ENCODE data around the gene ABHD3. TPM values are rescaled to one million over a fixed set of nuclear protein-coding genes. Genes with fewer than 3 reads are reported as not detected.
A peak's percentile ranks its signal among the peaks of the same experiment; 100 is the strongest.

The ABHD3 gene
- total RNA-seq, 4 donors from 2014 or later = 5.1 to 8.3 (median 7.0) TPM

DNA sequence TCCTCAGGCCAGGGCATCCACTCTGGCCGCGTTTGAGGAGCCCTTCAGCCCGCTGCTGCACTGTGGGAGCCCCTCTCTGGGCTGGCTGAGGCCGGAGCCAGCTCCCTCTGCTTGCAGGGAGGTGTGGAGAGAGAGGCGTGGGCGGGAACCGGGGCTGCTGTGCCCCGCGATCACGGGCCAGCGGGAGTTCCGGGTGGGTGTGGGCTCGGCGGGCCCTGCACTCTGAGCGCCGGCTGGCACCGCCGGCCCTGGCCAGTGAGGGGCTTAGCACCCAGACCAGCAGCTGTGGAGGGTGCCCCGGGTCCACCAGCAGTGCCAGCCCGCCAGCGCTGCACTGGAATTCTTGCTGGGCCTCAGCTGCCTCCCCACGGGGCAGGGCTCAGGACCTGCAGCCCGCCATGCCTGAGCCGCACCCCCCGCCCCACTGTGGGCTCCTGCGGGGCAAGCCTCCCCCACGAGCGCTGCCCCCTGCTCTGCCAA lies 1.9 kb upstream of the ABHD3 start:
- 99% methylated on average over 10 of the region's 28 CpGs for WGBS
- H3K4me3 ChIP-seq = no peak overlapping the region
- H3K27me3 ChIP-seq = no peaks in the 10 kb centered on the region
- no peak for DNase-seq (ENCODE audit: extremely low spot score)
- peaks cover 0 to 7% (median 3%) of the 10 kb centered on the region in 4 donors for H3K36me3 ChIP-seq
- TF ChIP-seq CTCF (IDR thresholded peaks at IDR 0.05) (no peak), POLR2AphosphoS5 (IDR thresholded peaks at IDR 0.05) (no peak)
- peaks cover 16 to 23% (median 20%) of the 10 kb centered on the region in 4 donors for H3K4me1 ChIP-seq
- H3K27ac ChIP-seq (replicated peaks in 1 of 4) = no peak overlapping the region
- intact Hi-C loops (cut with DNase I) = loop anchor here (10.0 kb wide), 1 partner anchor 128 kb away; no protein-coding TSS in a partner anchor
- no peaks in the 10 kb centered on the region for H3K9me3 ChIP-seq

DNA sequence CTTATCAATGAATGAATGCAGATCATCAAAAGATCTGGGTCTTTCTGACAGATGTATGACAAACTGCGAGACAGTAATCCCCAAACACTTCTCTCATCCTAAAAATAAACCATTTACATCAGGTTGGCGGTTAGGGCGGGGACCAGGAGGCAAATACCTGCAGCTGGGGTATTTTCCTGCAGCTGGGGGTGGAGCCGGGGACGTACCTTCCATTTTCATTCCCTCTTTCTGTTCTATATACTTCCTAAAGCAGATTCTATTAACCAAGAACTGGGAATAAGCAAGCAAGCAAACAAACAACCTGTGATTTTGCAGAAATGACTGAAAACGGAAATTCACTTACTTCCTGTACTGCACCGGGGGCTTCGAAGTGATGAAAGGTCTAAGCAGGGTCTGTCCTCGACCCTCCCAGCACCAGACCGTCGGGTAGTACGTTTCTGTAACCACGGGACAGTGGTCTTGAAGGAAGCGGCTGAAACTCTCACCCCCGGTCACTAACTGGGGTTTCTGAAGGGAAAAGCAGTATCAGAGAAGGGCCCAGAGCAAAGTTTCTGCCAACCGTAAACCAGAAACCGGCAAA lies 1.2 kb downstream of the ABHD3 start:
- WGBS = 12% methylated on average over 17 of the region's 17 CpGs

GRCh38 chr18:21702602-21703001 lies 2.0 kb downstream of the ABHD3 start:
- 86% methylated on average over 5 of the region's 5 CpGs for WGBS
- Histone ChIP-seq H3K27ac (replicated peaks in 1 of 4) (no peak overlapping the region), H3K9me3 (no peaks in the 10 kb centered on the region), H3K36me3 (peaks cover 0 to 27% (median 4%) of the 10 kb centered on the region in 4 donors), H3K27me3 (no peaks in the 10 kb centered on the region), H3K4me3 (no peak overlapping the region), H3K4me1 (peaks cover 16 to 23% (median 20%) of the 10 kb centered on the region in 4 donors)
- intact Hi-C loops (cut with DNase I) = loop anchor here (10.0 kb wide), 1 partner anchor 132 kb away; no protein-coding TSS in a partner anchor
- no peak for TF ChIP-seq POLR2A (IDR thresholded peaks at IDR 0.05; ENCODE audit: low read depth)
- TF ChIP-seq POLR2AphosphoS5 (IDR thresholded peaks at IDR 0.05) = no peak
- no peak for TF ChIP-seq EP300 (IDR thresholded peaks at IDR 0.05)
- no peak for TF ChIP-seq CTCF (IDR thresholded peaks at IDR 0.05)
- DNase-seq (ENCODE audit: extremely low spot score) = no peak

More for the DNA sequence above, 1.2 kb downstream of the ABHD3 start:
- H3K4me1 ChIP-seq = peaks cover 16 to 23% (median 20%) of the 10 kb centered on the region in 4 donors
- H3K9me3 ChIP-seq = no peaks in the 10 kb centered on the region
- DNase-seq (ENCODE audit: extremely low spot score) = no peak
- peak overlapping the region; percentile 91 to 97 (median 96) for H3K27ac ChIP-seq (replicated peaks in 1 of 4)
- TF ChIP-seq CTCF (IDR thresholded peaks at IDR 0.05) = no peak
- TF ChIP-seq POLR2AphosphoS5 (IDR thresholded peaks at IDR 0.05) = no peak
- no peak for TF ChIP-seq POLR2A (IDR thresholded peaks at IDR 0.05; ENCODE audit: low read depth)
- TF ChIP-seq EP300 (IDR thresholded peaks at IDR 0.05) = no peak
- H3K36me3 ChIP-seq = peaks cover 0 to 21% (median 4%) of the 10 kb centered on the region in 4 donors
- no peaks in the 10 kb centered on the region for H3K27me3 ChIP-seq
- peak overlapping the region; percentile 77 to 90 (median 84) for H3K4me3 ChIP-seq
- intact Hi-C loops (cut with DNase I) = loop anchor here (10.0 kb wide), 1 partner anchor 131 kb away; no protein-coding TSS in a partner anchor

- Histone ChIP-seq H3K27ac (replicated peaks in 1 of 4) (no peak overlapping the region), H3K36me3 (peaks cover 0 to 27% (median 4%) of the 10 kb centered on the region in 4 donors), H3K27me3 (no peaks in the 10 kb centered on the region), H3K9me3 (no peaks in the 10 kb centered on the region), H3K4me1 (peaks cover 16 to 23% (median 20%) of the 10 kb centered on the region in 4 donors), H3K4me3 (no peak overlapping the region)
- intact Hi-C loops (cut with DNase I) = loop anchor here (10.0 kb wide), 1 partner anchor 133 kb away; no protein-coding TSS in a partner anchor
- TF ChIP-seq POLR2A (IDR thresholded peaks at IDR 0.05; ENCODE audit: low read depth) = no peak
- TF ChIP-seq POLR2AphosphoS5 (IDR thresholded peaks at IDR 0.05) = no peak
- TF ChIP-seq EP300 (IDR thresholded peaks at IDR 0.05) = no peak
- no peak for DNase-seq (ENCODE audit: extremely low spot score)
- 86% methylated on average over 2 of the region's 2 CpGs for WGBS
These were observed 3.0 kb downstream of the ABHD3 start for GRCh38 chr18:21701621-21702020.

GRCh38 chr18:21700528-21701075 lies 4.0 kb downstream of the ABHD3 start:
- Histone ChIP-seq H3K9me3 (no peaks in the 10 kb centered on the region), H3K4me3 (no peak overlapping the region), H3K27ac (replicated peaks in 1 of 4) (no peak overlapping the region), H3K4me1 (peaks cover 16 to 20% (median 18%) of the 10 kb centered on the region in 4 donors), H3K27me3 (no peaks in the 10 kb centered on the region), H3K36me3 (peaks cover 0 to 24% (median 4%) of the 10 kb centered on the region in 4 donors)
- intact Hi-C loops (cut with DNase I) = loop anchor here (10.0 kb wide), 1 partner anchor 134 kb away; no protein-coding TSS in a partner anchor
- TF ChIP-seq POLR2AphosphoS5 (IDR thresholded peaks at IDR 0.05) (no peak), POLR2A (IDR thresholded peaks at IDR 0.05; ENCODE audit: low read depth) (no peak), EP300 (IDR thresholded peaks at IDR 0.05) (no peak), CTCF (IDR thresholded peaks at IDR 0.05) (no peak)
- WGBS = 78% methylated on average over 6 of the region's 6 CpGs
- no peak for DNase-seq (ENCODE audit: extremely low spot score)

Measured in esophagus muscularis mucosa (tissue), 4 donors.